ENCODE results near the gene DUS3L. TPM values are rescaled to one million over a fixed set of nuclear protein-coding genes. Genes with fewer than 3 reads are reported as not detected.

DUS3L gene
- polyA plus RNA-seq, 1 donor (not counting 4 experiments of a cell fraction or from before 2014, with no cell fraction given), result 12.0 TPM

DNA sequence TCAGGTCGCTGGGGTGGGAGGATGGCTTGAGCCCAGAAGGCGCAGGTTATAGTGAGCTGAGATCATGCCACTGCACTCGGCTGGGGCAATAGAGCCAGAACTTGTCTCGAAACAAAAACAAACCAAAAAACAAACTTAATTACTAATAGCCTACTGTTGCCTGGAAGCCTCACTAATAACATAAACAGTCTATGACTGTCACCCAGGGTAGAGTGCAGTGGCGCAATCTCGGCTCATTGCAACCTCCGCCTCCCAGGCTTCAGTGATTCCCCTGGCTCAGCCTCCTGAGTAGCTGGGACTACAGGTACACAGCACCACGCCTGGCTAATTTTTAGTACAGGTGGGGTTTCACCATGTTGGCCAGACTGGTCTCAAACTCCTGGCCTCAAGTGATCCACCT is 52.5 kb downstream of the DUS3L start:
- TF ChIP-seq EZH2 (IDR thresholded peaks at IDR 0.05; ENCODE audit: low read length), result no peak
- TF ChIP-seq, protein P1, sequence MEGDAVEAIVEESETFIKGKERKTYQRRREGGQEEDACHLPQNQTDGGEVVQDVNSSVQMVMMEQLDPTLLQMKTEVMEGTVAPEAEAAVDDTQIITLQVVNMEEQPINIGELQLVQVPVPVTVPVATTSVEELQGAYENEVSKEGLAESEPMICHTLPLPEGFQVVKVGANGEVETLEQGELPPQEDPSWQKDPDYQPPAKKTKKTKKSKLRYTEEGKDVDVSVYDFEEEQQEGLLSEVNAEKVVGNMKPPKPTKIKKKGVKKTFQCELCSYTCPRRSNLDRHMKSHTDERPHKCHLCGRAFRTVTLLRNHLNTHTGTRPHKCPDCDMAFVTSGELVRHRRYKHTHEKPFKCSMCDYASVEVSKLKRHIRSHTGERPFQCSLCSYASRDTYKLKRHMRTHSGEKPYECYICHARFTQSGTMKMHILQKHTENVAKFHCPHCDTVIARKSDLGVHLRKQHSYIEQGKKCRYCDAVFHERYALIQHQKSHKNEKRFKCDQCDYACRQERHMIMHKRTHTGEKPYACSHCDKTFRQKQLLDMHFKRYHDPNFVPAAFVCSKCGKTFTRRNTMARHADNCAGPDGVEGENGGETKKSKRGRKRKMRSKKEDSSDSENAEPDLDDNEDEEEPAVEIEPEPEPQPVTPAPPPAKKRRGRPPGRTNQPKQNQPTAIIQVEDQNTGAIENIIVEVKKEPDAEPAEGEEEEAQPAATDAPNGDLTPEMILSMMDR (optimal IDR thresholded peaks at IDR 0.05 in 1 of 3, IDR thresholded peaks at IDR 0.05 in 1 of 3, conservative IDR thresholded peaks at IDR 0.05 in 1 of 3; ENCODE audit: extremely low read depth in 1 of 3, insufficient read depth in 2 of 3, low read length in 3 of 3), result no peak
- Histone ChIP-seq H2AFZ (ENCODE audit: control insufficient read depth, low read length) (no peak overlapping the region), H4K20me1 (ENCODE audit: control insufficient read depth, extremely low read depth, insufficient read depth, low read length) (no peaks in the 10 kb centered on the region), H3K9ac (ENCODE audit: control insufficient read depth, extremely low read depth, insufficient read depth, low read length) (no peak overlapping the region), H3K36me3 (ENCODE audit: control insufficient read depth in 2 of 2, extremely low read depth in 1 of 2, insufficient read depth in 2 of 2, low read length in 2 of 2) (no peaks in the 10 kb centered on the region), H3K9me1 (ENCODE audit: control insufficient read depth, extremely low read depth, insufficient read depth, low read length) (no peaks in the 10 kb centered on the region), H3K27ac (ENCODE audit: control insufficient read depth, insufficient read depth, low read length) (no peak overlapping the region), H3K79me2 (ENCODE audit: control insufficient read depth, insufficient read depth, low read length) (no peaks in the 10 kb centered on the region), H3K9me3 (ENCODE audit: control insufficient read depth, low read depth, low read length) (no peaks in the 10 kb centered on the region), H3K4me2 (ENCODE audit: control insufficient read depth, extremely low read depth, insufficient read depth, low read depth, low read length) (no peak overlapping the region), H3K27me3 (ENCODE audit: control insufficient read depth, extremely low read depth, insufficient read depth, low read length) (peaks cover 4% of the 10 kb centered on the region), H3K4me3 (ENCODE audit: control insufficient read depth in 2 of 3, extremely low read depth in 1 of 3, insufficient read depth in 2 of 3, low read depth in 1 of 3, low read length in 3 of 3) (no peak overlapping the region), H3K4me1 (ENCODE audit: control insufficient read depth, extremely low read depth, insufficient read depth, low read length) (no peaks in the 10 kb centered on the region)
- dilution Hi-C loops (cut with MboI; ENCODE audit: extremely low pct_ligation_motif_present, low sequenced_read_pairs), result no loop called here
- DNase-seq (ENCODE audit: low read depth, low spot score) (no peak), FAIRE-seq (no peak)

Other genes with a start within 250 kb of the DUS3L start
- gene TINCR, start 223.2 kb downstream of the DUS3L start, polyA plus RNA-seq, result 5.6 to 20.3 TPM (median 9.7 TPM) in 3 replicates
- gene SAFB2, start 168.4 kb downstream of the DUS3L start, polyA plus RNA-seq, result 8.0 to 17.5 TPM (median 15.3 TPM) in 3 replicates
- 13.2 to 35.5 TPM (median 34.0 TPM) in 3 replicates for gene SAFB, start 168.1 kb downstream of the DUS3L start, polyA plus RNA-seq
- gene MICOS13, start 110.6 kb downstream of the DUS3L start, polyA plus RNA-seq, result 28.5 to 80.5 TPM (median 35.2 TPM) in 3 replicates
- 3.3 to 9.1 TPM (median 3.7 TPM) in 3 replicates for gene HSD11B1L, start 110.1 kb downstream of the DUS3L start, polyA plus RNA-seq
- gene RPL36, start 100.9 kb downstream of the DUS3L start, polyA plus RNA-seq, result 562 to 1,236 TPM (median 636 TPM) in 3 replicates
- 24.2 to 29.6 TPM (median 27.7 TPM) in 3 replicates for gene LONP1, start 71.0 kb downstream of the DUS3L start, polyA plus RNA-seq
- not detected in 3 replicates for gene CATSPERD, start 70.5 kb downstream of the DUS3L start, polyA plus RNA-seq
- gene PRR22, start 6.4 kb downstream of the DUS3L start, polyA plus RNA-seq, result 0.55 to 1.4 TPM (median 0.76 TPM) in 3 replicates
- not detected in 3 replicates for gene NRTN, start 13.9 kb upstream of the DUS3L start, polyA plus RNA-seq
- gene FUT6, start 48.5 kb upstream of the DUS3L start, polyA plus RNA-seq, result not detected in 3 replicates
- gene FUT3, start 60.3 kb upstream of the DUS3L start, polyA plus RNA-seq, result 2.6 to 3.0 TPM (median 2.9 TPM) in 3 replicates
- gene FUT5, start 79.4 kb upstream of the DUS3L start, polyA plus RNA-seq, result 0.03 TPM in 1 of 3 replicates, not detected in the others
- 122 to 323 TPM (median 217 TPM) in 3 replicates for gene NDUFA11, start 112.6 kb upstream of the DUS3L start, polyA plus RNA-seq
- 2.1 to 3.0 TPM (median 2.2 TPM) in 3 replicates for gene VMAC, start 113.7 kb upstream of the DUS3L start, polyA plus RNA-seq
- 1.6 to 3.6 TPM (median 2.7 TPM) in 3 replicates for gene CAPS, start 123.1 kb upstream of the DUS3L start, polyA plus RNA-seq
- 36.4 to 61.4 TPM (median 44.6 TPM) in 3 replicates for gene RANBP3, start 187.0 kb upstream of the DUS3L start, polyA plus RNA-seq